Endometrial microvascular endothelial cells (primary cell): ENCODE results near the gene CDK12. TPM values are rescaled to one million over a fixed set of nuclear protein-coding genes. Genes with fewer than 3 reads are reported as not detected.
"Not testable (repeated sequence)": the region's sequence is repeated elsewhere in the genome, so short reads cannot be mapped to it uniquely, and the experiment has no call there.

ENCODE experiments used
- in situ Hi-C: cut with HindIII; loops from 2 replicates; pipeline ENCODE4 v1.10.0; 2017; ENCODE audit warnings: low sequenced_read_pairs, low pct_unique_long_range_greater_than_20kb; ENCODE audit errors: inconsistent ontology term
- total RNA-seq: library from RNA; depleted of rRNA; stranded (reverse); fragments of >200 nt; gene quantifications from one replicate; pipeline ENCODE4 v1.2.3, GENCODE V29; 2015; ENCODE audit errors: inconsistent ontology term

CDK12 gene
- total RNA-seq, 1 donor from 2014 or later, result 25.8 TPM

GRCh38 chr17:39487490-39487889 lies 26.2 kb downstream of the CDK12 start:
- in situ Hi-C loops, result not testable (repeated sequence)

- in situ Hi-C loops, result no loop called here
Measured at GRCh38 chr17:39487946-39488345, 26.7 kb downstream of the CDK12 start.

DNA sequence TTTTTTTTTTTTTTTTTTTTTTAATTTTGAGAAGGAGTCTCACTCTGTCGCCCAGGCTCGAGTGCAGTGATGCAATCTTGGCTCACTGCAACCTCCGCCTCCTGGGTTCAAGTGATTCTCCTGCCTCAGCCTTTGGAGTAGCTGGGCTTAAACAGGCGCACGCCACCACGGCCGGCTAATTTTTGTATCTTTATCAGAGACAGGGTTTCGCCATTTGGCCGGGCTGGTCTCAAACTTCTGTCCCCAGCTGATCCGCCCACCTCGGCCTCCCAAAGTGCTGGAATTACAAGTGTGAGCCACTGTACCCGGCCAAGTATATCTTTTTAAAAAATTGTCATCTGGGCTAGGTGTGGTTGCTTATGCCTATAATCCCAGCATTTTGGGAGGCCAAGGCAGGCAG lies 35.6 kb downstream of the CDK12 start:
- in situ Hi-C loops, result not testable (repeated sequence)

- in situ Hi-C loops, result no loop called here
Measured at GRCh38 chr17:39507511-39507910, 46.2 kb downstream of the CDK12 start.

DNA sequence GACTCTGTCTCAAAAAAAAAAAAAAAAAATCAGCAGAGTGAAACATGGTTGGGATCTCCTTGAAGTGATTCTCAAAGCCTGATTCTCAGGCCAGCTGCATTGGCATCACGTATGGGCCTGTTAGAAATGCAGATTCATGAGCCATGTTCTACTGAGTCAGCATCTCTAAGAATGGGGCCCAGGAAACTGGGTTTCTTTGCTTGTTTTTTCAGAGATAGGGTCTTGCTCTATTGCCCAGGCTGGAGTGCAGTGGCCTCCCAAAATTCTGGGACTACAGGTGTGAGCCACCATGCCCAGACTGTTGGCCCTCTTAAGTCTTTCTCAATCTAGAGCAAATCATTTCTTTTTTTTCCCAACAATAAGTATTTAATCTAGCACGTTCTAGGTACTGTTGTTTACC lies 47.7 kb downstream of the CDK12 start:
- in situ Hi-C loops, result no loop called here

GRCh38 chr17:39513309-39513708 lies 52.0 kb downstream of the CDK12 start:
- in situ Hi-C loops, result no loop called here

- in situ Hi-C loops, result no loop called here
Measured at GRCh38 chr17:39513915-39514314, 52.6 kb downstream of the CDK12 start.

DNA sequence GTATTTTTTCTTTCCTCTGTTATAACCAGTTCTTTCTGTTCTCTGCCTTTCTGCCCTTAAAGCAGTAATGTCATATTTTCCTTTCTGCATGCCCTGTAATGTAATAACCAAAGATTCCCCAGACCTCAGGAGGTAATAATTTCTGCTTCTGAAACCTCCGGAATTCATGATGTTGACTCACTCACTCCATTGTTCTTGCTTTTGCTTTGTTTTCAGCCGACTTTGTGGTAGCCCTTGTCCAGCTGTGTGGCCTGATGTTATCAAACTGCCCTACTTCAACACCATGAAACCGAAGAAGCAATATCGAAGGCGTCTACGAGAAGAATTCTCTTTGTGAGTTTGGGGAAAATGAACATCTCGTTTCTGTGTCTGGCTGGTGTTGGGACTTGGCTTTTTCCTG lies 55.9 kb downstream of the CDK12 start:
- in situ Hi-C loops, result no loop called here

DNA sequence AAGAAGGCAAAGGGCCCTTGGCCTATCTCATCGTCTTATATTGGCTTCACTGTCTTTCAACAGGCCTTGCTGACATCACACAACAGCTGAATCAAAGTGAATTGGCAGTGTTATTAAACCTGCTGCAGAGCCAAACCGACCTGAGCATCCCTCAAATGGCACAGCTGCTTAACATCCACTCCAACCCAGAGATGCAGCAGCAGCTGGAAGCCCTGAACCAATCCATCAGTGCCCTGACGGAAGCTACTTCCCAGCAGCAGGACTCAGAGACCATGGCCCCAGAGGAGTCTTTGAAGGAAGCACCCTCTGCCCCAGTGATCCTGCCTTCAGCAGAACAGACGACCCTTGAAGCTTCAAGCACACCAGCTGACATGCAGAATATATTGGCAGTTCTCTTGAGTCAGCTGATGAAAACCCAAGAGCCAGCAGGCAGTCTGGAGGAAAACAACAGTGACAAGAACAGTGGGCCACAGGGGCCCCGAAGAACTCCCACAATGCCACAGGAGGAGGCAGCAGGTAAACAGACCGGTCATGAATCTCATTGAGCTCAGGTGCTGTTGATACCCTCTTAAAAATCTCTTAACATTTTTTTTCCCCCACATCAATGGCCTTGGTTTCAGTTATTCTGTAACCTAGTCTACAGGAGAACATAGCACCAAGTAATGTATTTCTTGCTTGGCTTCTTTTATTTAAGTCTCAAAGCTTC lies 64.7 kb downstream of the CDK12 start:
- in situ Hi-C loops, result no loop called here

DNA sequence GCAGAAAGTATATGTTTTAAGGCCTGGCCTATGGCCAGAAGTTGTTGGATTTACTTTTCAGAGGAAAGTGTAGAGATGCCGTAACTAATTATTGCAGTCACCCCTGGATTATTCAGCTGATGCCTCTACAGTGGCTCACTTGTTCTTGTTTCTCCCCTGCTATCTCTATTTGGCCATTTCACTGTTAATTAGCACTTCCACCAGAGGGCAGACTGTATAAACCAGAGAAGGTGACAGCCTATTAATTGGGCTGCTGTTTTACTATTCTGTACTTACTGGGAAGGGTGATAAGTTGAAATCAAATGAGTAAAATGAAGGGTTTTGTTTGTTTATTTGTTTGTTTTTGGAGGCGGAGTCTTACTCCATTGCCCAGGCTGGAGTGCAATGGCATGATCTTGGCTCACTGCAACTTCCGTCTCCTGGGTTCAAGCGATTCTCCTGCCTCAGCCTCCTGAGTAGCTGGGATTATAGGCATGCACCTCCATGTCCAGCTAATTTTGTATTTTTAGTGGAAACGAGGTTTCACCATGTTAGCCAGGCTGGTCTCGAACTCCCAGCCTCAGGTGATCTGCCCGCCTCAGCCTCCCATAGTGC lies 66.0 kb downstream of the CDK12 start:
- in situ Hi-C loops, result no loop called here

- in situ Hi-C loops, result no loop called here
Measured at GRCh38 chr17:39529455-39529854, 68.2 kb downstream of the CDK12 start.

GRCh38 chr17:39530513-39530912 lies 69.2 kb downstream of the CDK12 start:
- in situ Hi-C loops, result no loop called here

GRCh38 chr17:39531252-39531651 lies 70.0 kb downstream of the CDK12 start:
- in situ Hi-C loops, result no loop called here

GRCh38 chr17:39533891-39534290 lies 72.6 kb downstream of the CDK12 start:
- in situ Hi-C loops, result no loop called here

DNA sequence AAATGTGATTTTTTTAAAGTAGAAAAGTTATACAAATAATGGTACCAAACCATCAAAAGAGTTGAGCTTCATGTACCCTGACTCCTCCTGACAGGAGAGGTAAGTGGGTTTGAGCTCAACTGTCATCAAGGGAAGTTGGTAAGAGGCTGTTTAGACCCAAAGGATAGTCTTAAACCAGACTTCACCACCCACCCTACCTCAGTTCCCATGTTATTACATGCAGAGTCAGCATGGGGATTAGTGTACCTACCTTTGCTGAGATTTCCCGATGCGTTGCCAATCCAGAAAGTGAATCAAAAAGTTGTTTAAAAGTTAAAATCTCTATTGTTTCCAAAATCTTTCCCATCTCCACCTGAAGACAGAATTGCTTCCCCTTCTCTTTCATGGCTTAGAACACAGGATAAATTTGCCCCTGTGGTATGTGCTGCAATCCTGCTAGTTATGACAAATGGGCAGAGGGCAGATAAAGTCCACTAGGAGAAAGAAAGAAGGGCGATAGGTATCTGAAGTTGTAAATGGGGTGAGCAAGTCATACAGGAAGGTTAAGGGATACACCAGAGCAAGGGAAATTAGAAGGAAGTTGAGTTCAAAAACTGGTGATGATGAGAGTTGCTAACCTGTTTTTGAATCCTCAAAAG lies 73.6 kb downstream of the CDK12 start:
- in situ Hi-C loops, result no loop called here

GRCh38 chr17:39536468-39536867 lies 75.2 kb downstream of the CDK12 start:
- in situ Hi-C loops, result no loop called here

- in situ Hi-C loops, result not testable (repeated sequence)
Measured at GRCh38 chr17:39537364-39537763, 76.1 kb downstream of the CDK12 start.

DNA sequence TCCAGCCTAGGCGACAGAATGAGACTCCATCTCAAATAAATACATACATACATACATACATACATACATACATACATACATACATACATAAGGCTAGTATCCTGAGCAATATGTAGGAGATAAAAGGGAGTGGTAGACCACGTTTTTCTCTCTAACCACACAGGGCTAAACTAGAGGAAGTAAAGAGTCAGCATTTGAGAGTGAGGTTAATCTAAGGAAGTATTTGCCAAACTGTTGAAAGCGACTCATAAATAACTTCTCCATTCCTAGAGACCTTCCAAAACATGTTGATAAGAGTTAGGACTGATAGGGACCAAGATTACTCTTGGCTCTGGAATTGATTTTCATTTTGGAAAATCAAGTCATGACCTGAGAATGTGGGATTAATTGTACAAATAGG lies 77.6 kb downstream of the CDK12 start:
- in situ Hi-C loops, result no loop called here

DNA sequence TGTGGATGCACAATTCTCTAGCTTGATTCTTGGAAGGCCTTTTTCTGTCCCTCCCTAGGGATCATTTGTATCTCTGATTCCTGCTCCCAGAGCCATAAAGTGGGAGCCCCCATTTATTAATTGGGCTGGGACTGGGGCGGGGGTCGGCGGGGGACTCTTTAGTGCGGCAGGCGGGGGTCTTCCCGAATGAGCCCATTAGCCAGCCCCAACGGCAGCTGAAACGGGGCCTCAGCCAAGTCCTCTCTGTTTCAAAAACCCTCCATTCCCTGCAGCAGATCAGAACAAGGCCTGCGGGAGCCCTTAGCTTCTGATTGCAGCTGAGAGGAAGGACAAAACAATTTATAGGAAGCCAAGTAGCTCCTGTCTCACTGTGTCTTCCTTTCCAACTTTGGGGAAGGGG lies 79.3 kb downstream of the CDK12 start:
- in situ Hi-C loops, result no loop called here

DNA sequence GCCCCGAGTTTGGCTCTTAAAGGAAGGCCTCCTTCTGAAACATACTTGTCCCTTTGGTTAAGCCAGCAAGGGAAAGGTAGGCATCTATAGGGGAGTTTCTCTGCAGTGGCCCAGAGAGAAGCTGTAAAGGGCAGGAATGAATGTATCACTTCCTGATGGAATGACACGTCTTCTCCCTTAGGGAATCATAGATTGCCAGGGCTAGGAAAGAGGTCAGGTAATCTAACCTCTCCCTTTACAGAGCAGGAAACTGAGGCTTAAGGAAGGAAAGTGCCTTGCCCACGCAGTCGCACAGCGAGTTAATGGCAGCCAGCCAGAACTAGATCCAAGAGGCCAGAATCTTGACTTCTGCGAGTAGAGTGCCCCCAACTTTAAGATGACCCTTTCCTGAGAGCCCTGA lies 80.4 kb downstream of the CDK12 start:
- in situ Hi-C loops, result no loop called here
